Right atrium auricular region (tissue), 2 donors: ENCODE results near the gene PUS10. TPM values are rescaled to one million over a fixed set of nuclear protein-coding genes. Genes with fewer than 3 reads are reported as not detected.
"Not testable (repeated sequence)": the region's sequence is repeated elsewhere in the genome, so short reads cannot be mapped to it uniquely, and the experiment has no call there.

ENCODE experiments used
- DNase-seq: peaks from one replicate; pipeline ENCODE4 v3.0.0-alpha.2; 2019; ENCODE audit warnings: low spot score
- H3K27ac ChIP-seq, 2 donors: fragments of 200-600 bp; sonication (generic); 1 replicate in 1 of 2; 2 replicates in 1 of 2; pipeline ENCODE4 v1.5.1; 2016 to 2019
- H3K27me3 ChIP-seq, 2 donors: fragments of 200-600 bp; sonication (generic); one replicate each; pipeline versions ENCODE4 v1.5.1 to v1.6.0; 2017 to 2019
- H3K36me3 ChIP-seq: fragments of 200-600 bp; sonication (generic); one replicate; pipeline ENCODE4 v1.5.1; 2016
- H3K4me1 ChIP-seq, 2 donors: fragments of 200-600 bp; sonication (generic); one replicate each; pipeline versions ENCODE4 v1.5.1 to v1.6.0; 2017 to 2019
- H3K4me3 ChIP-seq, 2 donors: fragments of 200-600 bp; sonication (generic); 1 replicate in 1 of 2; 2 replicates in 1 of 2; pipeline ENCODE4 v1.5.1; 2017 to 2019; ENCODE audit warnings: mild to moderate bottlenecking in 1 of 2, moderate library complexity in 1 of 2
- H3K9me3 ChIP-seq, 2 donors: fragments of 200-600 bp; sonication (generic); one replicate each; pipeline ENCODE4 v1.5.1; 2019
- CTCF ChIP-seq, 2 donors: fragments of 200-600 bp; sonication (generic); IDR thresholded peaks; one replicate each; pipeline ENCODE4 v1.5.1; 2019; ENCODE audit warnings: antibody characterized with exemption in 2 of 2
- total RNA-seq, 2 donors: library from RNA; depleted of rRNA; stranded (reverse); fragments of >200 nt; gene quantifications; one replicate each; pipeline ENCODE4 v1.1.0, GENCODE V29; 2016

PUS10 gene
- total RNA-seq, 2 donors from 2014 or later, result 1.8 to 4.6 TPM

GRCh38 chr2:61045999-61046398, 27.9 kb upstream of the PUS10 start:
- Histone ChIP-seq H3K4me3 (no peak overlapping the region), H3K27me3 (no peaks in the 10 kb centered on the region), H3K27ac (no peak overlapping the region), H3K4me1 (peaks cover 0 to 26% of the 10 kb centered on the region in 2 donors), H3K36me3 (peaks cover 33% of the 10 kb centered on the region), H3K9me3 (no peaks in the 10 kb centered on the region)
- DNase-seq, result no peak
- TF ChIP-seq CTCF (IDR thresholded peaks at IDR 0.05), result no peak

- Histone ChIP-seq H3K4me3 (no peak overlapping the region), H3K4me1 (peaks cover 0 to 26% of the 10 kb centered on the region in 2 donors), H3K9me3 (no peaks in the 10 kb centered on the region), H3K36me3 (peaks cover 25% of the 10 kb centered on the region), H3K27ac (peak overlapping the region in 1 of 2 donors; percentile 24), H3K27me3 (no peaks in the 10 kb centered on the region)
- no peak for TF ChIP-seq CTCF (IDR thresholded peaks at IDR 0.05)
- DNase-seq, result no peak
Observed at GRCh38 chr2:61045226-61045625, 27.2 kb upstream of the PUS10 start.

GRCh38 chr2:61044636-61045035, 26.6 kb upstream of the PUS10 start:
- DNase-seq, result no peak
- H3K36me3 ChIP-seq, result peaks cover 19% of the 10 kb centered on the region
- H3K27ac ChIP-seq, result peak overlapping the region in 1 of 2 donors; percentile 24
- H3K9me3 ChIP-seq, result no peaks in the 10 kb centered on the region
- no peak for TF ChIP-seq CTCF (IDR thresholded peaks at IDR 0.05)
- H3K27me3 ChIP-seq, result no peaks in the 10 kb centered on the region
- H3K4me3 ChIP-seq, result no peak overlapping the region
- H3K4me1 ChIP-seq, result peaks cover 0 to 26% of the 10 kb centered on the region in 2 donors

- peaks cover under 1% of the 10 kb centered on the region for H3K36me3 ChIP-seq
- no peaks in the 10 kb centered on the region for H3K9me3 ChIP-seq
- no peaks in the 10 kb centered on the region for H3K27me3 ChIP-seq
- H3K4me1 ChIP-seq, result peaks cover 0 to 26% of the 10 kb centered on the region in 2 donors
- H3K27ac ChIP-seq, result no peak overlapping the region
- no peak overlapping the region for H3K4me3 ChIP-seq
- no peak for TF ChIP-seq CTCF (IDR thresholded peaks at IDR 0.05)
- DNase-seq, result no peak
Observed at GRCh38 chr2:61042807-61043206, 24.8 kb upstream of the PUS10 start.

- H3K27me3 ChIP-seq, H3K4me3 ChIP-seq, H3K9me3 ChIP-seq, H3K4me1 ChIP-seq, DNase-seq, H3K27ac ChIP-seq: not testable (repeated sequence)
- peaks cover 34% of the 10 kb centered on the region for H3K36me3 ChIP-seq
Observed at GRCh38 chr2:61036643-61037042, 18.6 kb upstream of the PUS10 start.

- H3K27ac ChIP-seq, H3K27me3 ChIP-seq, H3K4me3 ChIP-seq, H3K4me1 ChIP-seq, DNase-seq, H3K9me3 ChIP-seq: not testable (repeated sequence)
- peaks cover 41% of the 10 kb centered on the region for H3K36me3 ChIP-seq
Observed at GRCh38 chr2:61034592-61034991, 16.5 kb upstream of the PUS10 start.

- no peak overlapping the region for H3K4me3 ChIP-seq
- no peaks in the 10 kb centered on the region for H3K9me3 ChIP-seq
- no peak overlapping the region for H3K27ac ChIP-seq
- H3K27me3 ChIP-seq, result no peaks in the 10 kb centered on the region
- H3K36me3 ChIP-seq, result peaks cover 31% of the 10 kb centered on the region
- H3K4me1 ChIP-seq, result no peaks in the 10 kb centered on the region
- DNase-seq, result no peak
- no peak for TF ChIP-seq CTCF (IDR thresholded peaks at IDR 0.05)
Observed at GRCh38 chr2:61029533-61029932, 11.5 kb upstream of the PUS10 start.
